Left lung (tissue), 10 donors: ENCODE data around the gene KANK3. TPM values are rescaled to one million over a fixed set of nuclear protein-coding genes. Genes with fewer than 3 reads are reported as not detected.
A peak's percentile ranks its signal among the peaks of the same experiment; 100 is the strongest.

Experiments used
- ATAC-seq: fragments of 200-7000 bp; cut with Tn5 transposase; one replicate; pipeline ENCODE4 v1.9.1; 2020; ENCODE audit warnings: moderate library complexity
- DNase-seq, 4 donors: peaks; one replicate each; pipeline ENCODE4 v3.0.0-alpha.2; 2013 to 2020
- H3K27ac ChIP-seq, 2 donors: fragments of 200-600 bp; sonication (generic) in 1 of 2; one replicate each; pipeline versions ENCODE4 v1.5.0 to v1.8.0; 2020 to 2021
- H3K27me3 ChIP-seq, 2 donors: fragments of 200-600 bp; sonication (generic) in 1 of 2; one replicate each; pipeline versions ENCODE4 v1.5.0 to v1.8.0; 2020 to 2021
- H3K36me3 ChIP-seq, 2 donors: fragments of 200-600 bp; sonication (generic) in 1 of 2; one replicate each; pipeline versions ENCODE4 v1.5.0 to v1.8.0; 2020 to 2021
- H3K4me1 ChIP-seq, 2 donors: fragments of 200-600 bp; one replicate each; pipeline ENCODE4 v1.8.0; 2021
- H3K4me3 ChIP-seq, 2 donors: fragments of 200-600 bp; sonication (generic) in 1 of 2; one replicate each; pipeline versions ENCODE4 v1.5.0 to v1.8.0; 2020 to 2021; ENCODE audit warnings: mild to moderate bottlenecking in 1 of 2
- H3K9me3 ChIP-seq, 2 donors: fragments of 200-600 bp; sonication (generic) in 1 of 2; one replicate each; pipeline versions ENCODE4 v1.5.0 to v1.8.0; 2020 to 2021
- intact Hi-C, 2 donors: fragments of 100-400 bp; cut with DNase I; formaldehyde crosslinking; loops; one replicate each; pipeline versions ENCODE4 v1.11.2 to v1.14.2; 2022
- polyA plus RNA-seq, 6 donors: library from polyadenylated mRNA; unstranded; fragments of 120-200 nt; gene quantifications; one replicate each; pipeline ENCODE4 v1.2.1, GENCODE V29; 2013; ENCODE audit not compliant: insufficient read length in 6 of 6
- total RNA-seq, 2 donors: library from RNA; stranded (reverse); fragmentation: NEBNext Ultra II Directional; extraction: Animal tissue kit (Norgen Biotek cat#: 25700); gene quantifications; one replicate each; pipeline ENCODE4 v1.2.1, GENCODE V29; 2021
- TF ChIP-seq, protein P1 (sequence below), 2 donors: fragments of 200-600 bp; sonication (generic) in 1 of 2; IDR thresholded peaks; one replicate each; pipeline versions ENCODE4 v1.5.0 to v1.8.0; 2021; ENCODE audit warnings: antibody characterized with exemption in 2 of 2
- donor health status: DM: no; HTN: yes; CAD: no.
- donor health status: DM: no; HTN: no; CAD: no.

Gene KANK3
- total and polyA plus RNA-seq, 8 donors: 14.4 to 29.0 (median 15.5) TPM

DNA sequence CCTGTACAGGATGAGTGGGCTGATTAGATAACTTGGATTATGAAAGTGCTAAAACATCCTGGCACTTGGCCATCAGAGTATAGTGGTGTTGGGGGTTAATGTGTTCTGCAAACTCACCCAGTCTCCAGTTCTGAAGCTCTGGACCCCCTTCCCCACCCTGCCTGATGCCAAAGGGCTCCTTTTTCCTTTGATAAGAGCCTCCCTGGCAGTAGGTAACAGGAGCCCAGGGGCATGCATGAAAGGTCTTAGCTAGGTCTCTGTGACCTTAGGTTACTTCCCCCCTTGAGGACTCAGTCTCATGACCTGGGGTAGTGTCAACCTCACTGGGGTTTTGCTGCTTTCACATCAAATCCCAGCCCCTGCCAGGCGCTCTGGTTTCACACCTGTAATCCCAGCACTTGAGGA is 19.3 kb downstream of the KANK3 start:
- Histone ChIP-seq H3K9me3 (no peaks in the 10 kb centered on the region), H3K4me3 (no peak overlapping the region), H3K27me3 (no peaks in the 10 kb centered on the region), H3K36me3 (peaks cover 0 to 21% of the 10 kb centered on the region in 2 donors), H3K4me1 (peaks cover 23 to 38% of the 10 kb centered on the region in 2 donors), H3K27ac (no peak overlapping the region)
- TF ChIP-seq, protein P1, sequence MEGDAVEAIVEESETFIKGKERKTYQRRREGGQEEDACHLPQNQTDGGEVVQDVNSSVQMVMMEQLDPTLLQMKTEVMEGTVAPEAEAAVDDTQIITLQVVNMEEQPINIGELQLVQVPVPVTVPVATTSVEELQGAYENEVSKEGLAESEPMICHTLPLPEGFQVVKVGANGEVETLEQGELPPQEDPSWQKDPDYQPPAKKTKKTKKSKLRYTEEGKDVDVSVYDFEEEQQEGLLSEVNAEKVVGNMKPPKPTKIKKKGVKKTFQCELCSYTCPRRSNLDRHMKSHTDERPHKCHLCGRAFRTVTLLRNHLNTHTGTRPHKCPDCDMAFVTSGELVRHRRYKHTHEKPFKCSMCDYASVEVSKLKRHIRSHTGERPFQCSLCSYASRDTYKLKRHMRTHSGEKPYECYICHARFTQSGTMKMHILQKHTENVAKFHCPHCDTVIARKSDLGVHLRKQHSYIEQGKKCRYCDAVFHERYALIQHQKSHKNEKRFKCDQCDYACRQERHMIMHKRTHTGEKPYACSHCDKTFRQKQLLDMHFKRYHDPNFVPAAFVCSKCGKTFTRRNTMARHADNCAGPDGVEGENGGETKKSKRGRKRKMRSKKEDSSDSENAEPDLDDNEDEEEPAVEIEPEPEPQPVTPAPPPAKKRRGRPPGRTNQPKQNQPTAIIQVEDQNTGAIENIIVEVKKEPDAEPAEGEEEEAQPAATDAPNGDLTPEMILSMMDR (IDR thresholded peaks at IDR 0.05): no peak
- no peak for ATAC-seq
- DNase-seq: no peak
- intact Hi-C loops: no loop called here

DNA sequence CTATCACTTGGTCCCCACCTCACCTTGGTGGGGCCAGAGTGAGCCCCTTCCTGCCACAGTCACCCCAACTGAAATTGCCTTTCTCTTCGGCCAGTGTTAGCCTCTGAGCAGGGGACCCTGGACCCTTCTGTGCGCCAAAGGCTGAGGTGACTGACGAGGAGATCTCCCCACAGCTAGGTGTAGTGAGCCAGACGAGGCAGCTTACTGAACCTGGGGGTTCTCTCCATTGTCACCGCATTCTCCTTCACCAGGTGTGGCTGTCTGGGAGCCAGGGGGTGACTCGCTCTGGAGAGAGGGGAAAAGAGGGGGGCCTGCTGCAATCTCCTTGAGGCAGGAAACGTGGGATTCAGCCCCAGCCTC is 20.4 kb downstream of the KANK3 start:
- TF ChIP-seq, protein P1 (IDR thresholded peaks at IDR 0.05): no peak
- Histone ChIP-seq H3K4me1 (peaks cover 23 to 38% of the 10 kb centered on the region in 2 donors), H3K27ac (no peak overlapping the region), H3K9me3 (no peaks in the 10 kb centered on the region), H3K36me3 (peaks cover 0 to 21% of the 10 kb centered on the region in 2 donors), H3K27me3 (no peaks in the 10 kb centered on the region), H3K4me3 (peak overlapping the region; percentile 85 to 98)
- intact Hi-C loops: no loop called here
- DNase-seq: no peak
- ATAC-seq: no peak

DNA sequence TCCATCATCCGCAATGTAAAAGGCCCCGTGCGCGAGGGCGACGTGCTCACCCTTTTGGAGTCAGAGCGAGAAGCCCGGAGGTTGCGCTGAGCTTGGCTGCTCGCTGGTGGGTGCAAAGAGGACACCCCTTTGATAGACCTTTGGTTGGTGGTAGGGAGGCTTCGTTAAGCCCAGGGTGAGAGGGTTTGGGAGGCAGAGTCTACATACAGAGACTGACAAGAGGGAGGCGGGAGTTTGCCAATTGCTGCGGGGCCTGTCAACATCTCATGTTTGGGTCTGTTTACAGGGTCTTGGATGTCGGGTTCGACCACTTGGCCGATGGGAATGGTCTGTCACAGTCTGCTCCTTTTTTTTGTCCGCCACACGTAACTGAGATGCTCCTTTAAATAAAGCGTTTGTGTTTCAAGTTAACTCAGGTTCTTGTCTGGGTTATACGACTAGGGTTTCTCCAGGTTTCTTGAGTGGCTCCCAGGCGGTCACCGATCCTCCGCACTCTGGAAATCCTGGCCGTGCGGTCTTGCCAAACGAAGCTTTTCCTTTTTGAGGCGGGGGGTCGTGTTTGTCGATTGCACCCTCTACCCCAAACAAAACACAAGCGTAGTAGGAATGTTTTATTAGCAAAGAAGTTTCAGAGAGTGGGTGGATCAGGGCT is 20.9 kb downstream of the KANK3 start:
- intact Hi-C loops: no loop called here
- Histone ChIP-seq H3K36me3 (peaks cover 0 to 21% of the 10 kb centered on the region in 2 donors), H3K4me3 (peak overlapping the region; percentile 85 to 98), H3K9me3 (no peaks in the 10 kb centered on the region), H3K27me3 (no peaks in the 10 kb centered on the region), H3K27ac (peak overlapping the region; percentile 87 to 88), H3K4me1 (peaks cover 23 to 38% of the 10 kb centered on the region in 2 donors)
- TF ChIP-seq, protein P1 (IDR thresholded peaks at IDR 0.05): no peak
- DNase-seq (no peak), ATAC-seq (peak; percentile 10)

DNA sequence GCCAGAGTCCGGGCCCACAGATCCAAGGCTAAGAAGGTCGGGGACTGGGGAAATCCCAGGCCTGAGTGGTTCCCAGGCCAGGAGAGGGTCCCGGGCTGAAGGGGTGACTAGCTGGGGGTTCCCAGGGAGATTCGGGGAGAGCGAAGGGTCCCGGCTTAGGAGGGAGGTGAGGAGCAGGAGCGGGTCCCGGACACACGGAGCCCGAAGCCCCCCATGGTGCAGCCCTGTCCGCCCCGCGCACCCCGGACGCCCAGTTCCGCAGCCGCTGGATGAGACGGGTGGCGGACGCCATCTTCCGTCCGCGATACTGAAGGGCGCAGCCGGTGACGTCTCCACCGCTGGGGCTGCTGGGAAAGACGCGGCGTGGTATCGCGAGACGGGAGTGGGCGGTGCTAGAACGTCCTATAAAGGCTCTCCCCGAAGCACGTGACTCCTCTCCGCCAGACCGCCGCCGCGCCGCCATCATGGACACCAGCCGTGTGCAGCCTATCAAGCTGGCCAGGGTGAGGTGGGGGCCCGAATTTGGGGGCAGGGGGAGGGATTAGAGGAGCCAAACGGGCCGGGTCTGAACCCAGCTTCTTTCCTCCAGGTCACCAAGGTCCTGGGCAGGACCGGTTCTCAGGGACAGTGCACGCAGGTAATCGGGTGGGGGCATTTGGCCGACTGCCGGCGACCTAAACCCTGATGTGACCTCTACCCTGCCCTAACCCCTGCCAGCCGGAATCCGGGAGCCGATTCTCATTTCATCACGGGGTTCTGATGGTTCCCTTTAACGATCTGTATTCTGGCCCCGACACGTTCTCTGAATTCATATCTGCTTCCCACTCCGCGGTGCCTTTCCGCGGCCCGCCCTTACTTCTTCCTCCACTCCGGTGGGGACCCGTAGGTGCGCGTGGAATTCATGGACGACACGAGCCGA is 21.7 kb downstream of the KANK3 start, which contains the start of the genes NDUFA7 and RPS28:
Gene NDUFA7 (minus strand): TSS at position 309 of the 919 bp plus-strand sequence. CDS start 17 bp downstream, at position 292.
Gene RPS28 (plus strand): TSS at position 430 of the 919 bp plus-strand sequence. CDS start 35 bp downstream, at position 465.
- DNase-seq: peak; percentile 97 to 99 (median 98)
- intact Hi-C loops: no loop called here
- peak; percentile 95 for ATAC-seq
- peaks cover 0 to 26% of the 10 kb centered on the region in 2 donors for H3K36me3 ChIP-seq
- H3K4me1 ChIP-seq: peaks cover 23 to 38% of the 10 kb centered on the region in 2 donors
- TF ChIP-seq, protein P1 (IDR thresholded peaks at IDR 0.05): peak in 1 of 2 donors; percentile 23
- no peaks in the 10 kb centered on the region for H3K27me3 ChIP-seq
- peak within 1 kb of the TSS; percentile 87 to 88 for H3K27ac ChIP-seq
- no peaks in the 10 kb centered on the region for H3K9me3 ChIP-seq
- H3K4me3 ChIP-seq: peak within 1 kb of the TSS; percentile 85 to 98
